Bronchial epithelial cell (primary cell): ENCODE results near the gene PHF11. TPM values are rescaled to one million over a fixed set of nuclear protein-coding genes. Genes with fewer than 3 reads are reported as not detected.

Experiments
- DNase-seq: peaks from one replicate; pipeline ENCODE4 v3.0.0-alpha.2; 2010; ENCODE audit warnings: low read depth
- FAIRE-seq: peaks from 2 replicates; lab custom pipeline; 2011; peaks lifted over from hg19 to GRCh38; lab: Jason Lieb, UNC
- H3K27me3 ChIP-seq: 2 replicates; pipeline ENCODE4 v1.5.1; 2011; ENCODE audit warnings: low read length; ENCODE audit not compliant: control insufficient read depth, insufficient read depth
- H3K36me3 ChIP-seq: 2 replicates; pipeline ENCODE4 v1.5.1; 2011; ENCODE audit warnings: low read length; ENCODE audit not compliant: control insufficient read depth, insufficient read depth
- H3K4me3 ChIP-seq: 2 replicates; pipeline ENCODE4 v1.5.1; 2011; ENCODE audit warnings: mild to moderate bottlenecking, low read depth, low read length, control low read depth
- CTCF ChIP-seq: IDR thresholded peaks from 2 replicates; pipeline ENCODE4 v1.5.1; 2011; ENCODE audit warnings: mild to moderate bottlenecking, moderate library complexity, low read length, control low read depth, inconsistent platforms; ENCODE audit not compliant: insufficient read depth, severe bottlenecking
- total RNA-seq: library from RNA; depleted of rRNA; stranded (reverse); fragments of >200 nt; gene quantifications from 2 replicates; pipeline ENCODE4 v1.2.1, GENCODE V29; 2014

PHF11 gene
- total RNA-seq, 1 donor from 2014 or later = 7.9 TPM

GRCh38 chr13:49569993-49570689 lies 74.4 kb downstream of the PHF11 start:
- no peak for TF ChIP-seq CTCF
- FAIRE-seq (no peak), DNase-seq (peak; percentile 93)
- Histone ChIP-seq H3K27me3 (no peaks in the 10 kb centered on the region), H3K36me3 (peaks cover 1% of the 10 kb centered on the region), H3K4me3 (no peak overlapping the region)

- H3K4me3 ChIP-seq = no peak overlapping the region
- no peaks in the 10 kb centered on the region for H3K36me3 ChIP-seq
- FAIRE-seq = no peak
- DNase-seq = peak; percentile 36
- TF ChIP-seq CTCF = no peak
- H3K27me3 ChIP-seq = no peaks in the 10 kb centered on the region
These were observed 75.8 kb downstream of the PHF11 start for GRCh38 chr13:49571299-49572240.

Other genes with a start within 250 kb of the PHF11 start
- gene CDADC1, start 248.0 kb upstream of the PHF11 start, total RNA-seq = 5.9 and 6.6 TPM in 2 replicates
- 6.6 and 8.6 TPM in 2 replicates for gene CAB39L, start 51.9 kb upstream of the PHF11 start, total RNA-seq
- 5.2 and 5.3 TPM in 2 replicates for gene SETDB2, start 51.7 kb upstream of the PHF11 start, total RNA-seq
- 10.4 and 21.3 TPM in 2 replicates for gene RCBTB1, start 89.6 kb downstream of the PHF11 start, total RNA-seq
- under 0.01 TPM in 1 of 2 replicates, not detected in the other for gene ARL11, start 132.6 kb downstream of the PHF11 start, total RNA-seq
- gene EBPL, start 195.5 kb downstream of the PHF11 start, total RNA-seq = 80.4 and 146 TPM in 2 replicates